Measurements from ENCODE around the gene ERGIC3.

The ERGIC3 gene

DNA sequence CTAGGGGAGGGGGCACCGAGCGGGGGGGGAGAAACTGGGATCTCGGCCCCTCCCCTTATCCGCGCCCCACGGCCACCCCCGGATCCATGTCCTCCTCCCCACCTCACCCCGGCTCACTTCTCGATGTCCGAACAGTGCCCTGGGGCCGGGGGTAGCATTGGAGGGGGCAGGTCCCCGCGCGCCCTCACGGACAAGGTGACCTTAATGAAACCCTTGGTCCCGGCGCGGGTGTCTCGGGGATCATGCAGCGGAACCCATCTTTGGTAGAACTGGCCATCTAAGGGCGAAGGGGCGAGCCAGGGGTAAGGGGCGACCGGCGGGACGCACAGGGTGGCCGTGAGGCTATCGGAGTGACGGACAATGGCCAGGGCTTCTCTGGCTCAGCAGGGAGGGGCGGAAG, 60.1 kb downstream of the ERGIC3 start:
- Histone ChIP-seq H3K27ac (ENCODE audit: poor library complexity, severe bottlenecking) (no peak overlapping the region), H3K27me3 (ENCODE audit: insufficient read depth, poor library complexity, severe bottlenecking) (peaks cover 9% of the 10 kb centered on the region), H3K4me1 (ENCODE audit: insufficient read depth, poor library complexity, severe bottlenecking) (peaks cover 2% of the 10 kb centered on the region), H3K4me3 (ENCODE audit: severe bottlenecking) (peak overlapping the region; percentile 22), H3K36me3 (ENCODE audit: low read depth) (no peaks in the 10 kb centered on the region), H3K9me3 (ENCODE audit: severe bottlenecking) (no peaks in the 10 kb centered on the region)
- ATAC-seq (ENCODE audit: low read depth) = no peak
- DNase-seq (ENCODE audit: low spot score) = peak; percentile 85
- TF ChIP-seq, protein P1, sequence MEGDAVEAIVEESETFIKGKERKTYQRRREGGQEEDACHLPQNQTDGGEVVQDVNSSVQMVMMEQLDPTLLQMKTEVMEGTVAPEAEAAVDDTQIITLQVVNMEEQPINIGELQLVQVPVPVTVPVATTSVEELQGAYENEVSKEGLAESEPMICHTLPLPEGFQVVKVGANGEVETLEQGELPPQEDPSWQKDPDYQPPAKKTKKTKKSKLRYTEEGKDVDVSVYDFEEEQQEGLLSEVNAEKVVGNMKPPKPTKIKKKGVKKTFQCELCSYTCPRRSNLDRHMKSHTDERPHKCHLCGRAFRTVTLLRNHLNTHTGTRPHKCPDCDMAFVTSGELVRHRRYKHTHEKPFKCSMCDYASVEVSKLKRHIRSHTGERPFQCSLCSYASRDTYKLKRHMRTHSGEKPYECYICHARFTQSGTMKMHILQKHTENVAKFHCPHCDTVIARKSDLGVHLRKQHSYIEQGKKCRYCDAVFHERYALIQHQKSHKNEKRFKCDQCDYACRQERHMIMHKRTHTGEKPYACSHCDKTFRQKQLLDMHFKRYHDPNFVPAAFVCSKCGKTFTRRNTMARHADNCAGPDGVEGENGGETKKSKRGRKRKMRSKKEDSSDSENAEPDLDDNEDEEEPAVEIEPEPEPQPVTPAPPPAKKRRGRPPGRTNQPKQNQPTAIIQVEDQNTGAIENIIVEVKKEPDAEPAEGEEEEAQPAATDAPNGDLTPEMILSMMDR (IDR thresholded peaks at IDR 0.05; ENCODE audit: poor library complexity, severe bottlenecking) = no peak

DNA sequence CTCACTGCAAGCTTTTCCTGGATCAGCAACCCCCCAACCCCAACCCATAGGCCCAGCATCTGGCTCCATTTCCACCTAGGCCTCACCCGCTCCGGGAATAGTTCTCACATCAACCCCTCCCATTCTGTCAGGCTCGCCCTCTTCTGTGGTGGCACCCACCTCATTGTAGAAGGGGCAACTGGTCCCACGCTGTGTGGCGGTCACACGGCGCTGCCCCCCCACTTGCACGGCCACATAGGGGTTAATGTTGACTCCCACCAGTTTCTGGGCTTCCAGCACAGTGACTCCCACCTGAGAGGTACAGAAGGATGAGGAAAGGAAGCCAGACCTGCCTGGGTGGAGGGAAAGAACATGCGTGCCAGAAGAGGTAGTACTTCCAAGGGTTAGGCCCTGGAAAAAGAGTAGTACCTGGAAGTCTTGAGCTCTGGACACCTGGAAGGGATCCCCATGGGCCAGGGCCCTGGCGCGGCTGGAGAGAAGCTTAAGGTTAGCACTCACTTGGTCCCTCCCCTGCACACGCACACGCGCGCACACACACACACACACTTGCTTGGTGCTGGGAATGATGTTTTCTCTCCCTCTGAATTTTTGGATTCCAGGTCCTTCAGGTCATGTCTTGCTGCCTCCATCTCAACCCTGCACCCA, 61.1 kb downstream of the ERGIC3 start:
- no peak overlapping the region for H3K27ac ChIP-seq (ENCODE audit: poor library complexity, severe bottlenecking)
- H3K27me3 ChIP-seq (ENCODE audit: insufficient read depth, poor library complexity, severe bottlenecking) = peaks cover 9% of the 10 kb centered on the region
- ATAC-seq (ENCODE audit: low read depth) (no peak), DNase-seq (ENCODE audit: low spot score) (peak; percentile 80)
- no peaks in the 10 kb centered on the region for H3K36me3 ChIP-seq (ENCODE audit: low read depth)
- TF ChIP-seq, protein P1 (IDR thresholded peaks at IDR 0.05; ENCODE audit: poor library complexity, severe bottlenecking) = no peak
- no peaks in the 10 kb centered on the region for H3K9me3 ChIP-seq (ENCODE audit: severe bottlenecking)
- H3K4me3 ChIP-seq (ENCODE audit: severe bottlenecking) = no peak overlapping the region
- H3K4me1 ChIP-seq (ENCODE audit: insufficient read depth, poor library complexity, severe bottlenecking) = peaks cover 12% of the 10 kb centered on the region

DNA sequence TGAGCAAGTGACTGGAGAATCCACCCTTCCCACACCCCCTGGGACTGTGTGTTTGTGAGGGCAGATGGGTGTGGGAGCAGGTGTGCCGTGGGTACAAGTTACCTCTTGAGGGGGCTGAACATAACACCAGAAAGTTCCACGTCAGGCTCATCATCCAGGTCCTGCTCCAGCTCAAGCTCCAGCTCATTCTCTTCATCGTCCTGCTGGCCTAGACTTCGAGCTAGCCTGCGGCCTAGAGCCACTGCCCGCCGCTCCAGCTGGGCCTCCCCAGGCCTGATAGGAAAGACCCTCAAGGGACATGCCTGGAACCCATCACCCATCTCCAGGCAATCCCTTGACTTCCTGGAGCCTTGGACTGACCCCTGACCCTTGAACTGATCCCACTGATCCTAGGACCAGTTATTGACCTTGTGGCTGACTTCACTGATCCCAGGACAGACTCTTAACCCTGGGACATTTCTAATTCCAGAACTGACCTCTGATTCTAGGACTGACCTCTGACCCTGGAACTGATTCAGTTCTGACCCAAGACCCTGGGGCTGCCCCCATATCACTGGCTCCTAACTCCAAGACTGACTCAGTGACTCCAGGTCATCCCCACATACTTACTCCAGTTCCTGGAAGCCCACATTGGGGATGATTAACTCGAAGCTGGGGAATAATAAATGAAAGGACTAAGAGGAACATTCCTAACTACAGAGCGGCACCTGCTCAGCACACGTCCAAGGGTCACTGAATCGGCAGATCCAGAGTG, 62.0 kb downstream of the ERGIC3 start:
- Histone ChIP-seq H3K4me3 (ENCODE audit: severe bottlenecking) (no peak overlapping the region), H3K4me1 (ENCODE audit: insufficient read depth, poor library complexity, severe bottlenecking) (peaks cover 12% of the 10 kb centered on the region), H3K36me3 (ENCODE audit: low read depth) (no peaks in the 10 kb centered on the region), H3K27ac (ENCODE audit: poor library complexity, severe bottlenecking) (no peak overlapping the region), H3K27me3 (ENCODE audit: insufficient read depth, poor library complexity, severe bottlenecking) (peaks cover 9% of the 10 kb centered on the region), H3K9me3 (ENCODE audit: severe bottlenecking) (no peaks in the 10 kb centered on the region)
- ATAC-seq (ENCODE audit: low read depth) = no peak
- DNase-seq (ENCODE audit: low spot score) = peak; percentile 73
- TF ChIP-seq, protein P1 (IDR thresholded peaks at IDR 0.05; ENCODE audit: poor library complexity, severe bottlenecking) = no peak

DNA sequence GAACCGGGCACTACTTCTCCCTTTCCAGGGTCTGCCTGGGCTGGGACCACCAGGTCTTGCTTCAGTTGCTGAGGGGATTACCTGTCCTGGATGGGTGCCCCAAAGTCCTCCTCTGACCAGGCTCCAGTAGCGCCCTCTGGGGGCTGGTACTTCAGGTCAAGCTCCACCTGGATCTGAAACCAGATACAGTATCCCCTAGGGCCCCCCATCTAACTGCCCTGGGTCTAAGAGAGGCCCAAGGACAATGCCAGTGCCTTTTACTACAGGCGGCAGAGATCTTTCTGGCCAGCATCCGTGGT, 62.5 kb downstream of the ERGIC3 start:
- Histone ChIP-seq H3K27me3 (ENCODE audit: insufficient read depth, poor library complexity, severe bottlenecking) (peaks cover 9% of the 10 kb centered on the region), H3K9me3 (ENCODE audit: severe bottlenecking) (no peaks in the 10 kb centered on the region), H3K4me3 (ENCODE audit: severe bottlenecking) (no peak overlapping the region), H3K4me1 (ENCODE audit: insufficient read depth, poor library complexity, severe bottlenecking) (peaks cover 12% of the 10 kb centered on the region), H3K36me3 (ENCODE audit: low read depth) (no peaks in the 10 kb centered on the region), H3K27ac (ENCODE audit: poor library complexity, severe bottlenecking) (no peak overlapping the region)
- DNase-seq (ENCODE audit: low spot score) (peak; percentile 82), ATAC-seq (ENCODE audit: low read depth) (no peak)
- TF ChIP-seq, protein P1 (IDR thresholded peaks at IDR 0.05; ENCODE audit: poor library complexity, severe bottlenecking) = peak; percentile 57

DNA sequence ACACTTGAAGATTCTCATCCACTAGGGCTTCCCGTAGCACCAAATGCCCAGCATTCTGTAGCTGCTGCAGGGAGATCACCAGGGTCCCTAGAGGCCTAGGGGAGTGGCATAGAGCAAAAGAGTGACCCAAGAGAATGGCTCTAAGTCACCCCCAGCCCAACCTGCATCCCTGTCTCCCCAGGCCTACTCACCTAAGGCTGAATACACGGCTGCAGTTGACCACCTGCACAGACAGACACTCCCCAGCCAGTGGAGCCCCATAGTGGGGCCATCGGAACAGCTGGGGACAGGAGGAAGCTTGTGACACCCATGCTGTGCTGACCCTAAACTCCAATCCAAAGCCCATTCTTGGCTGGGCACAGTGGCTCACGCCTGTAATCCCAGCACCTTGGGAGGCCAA, 64.2 kb downstream of the ERGIC3 start:
- Histone ChIP-seq H3K4me3 (ENCODE audit: severe bottlenecking) (no peak overlapping the region), H3K27ac (ENCODE audit: poor library complexity, severe bottlenecking) (no peak overlapping the region), H3K4me1 (ENCODE audit: insufficient read depth, poor library complexity, severe bottlenecking) (peaks cover 12% of the 10 kb centered on the region), H3K36me3 (ENCODE audit: low read depth) (no peaks in the 10 kb centered on the region), H3K9me3 (ENCODE audit: severe bottlenecking) (no peaks in the 10 kb centered on the region), H3K27me3 (ENCODE audit: insufficient read depth, poor library complexity, severe bottlenecking) (peaks cover 2% of the 10 kb centered on the region)
- ATAC-seq (ENCODE audit: low read depth) = no peak
- DNase-seq (ENCODE audit: low spot score) = peak; percentile 71
- TF ChIP-seq, protein P1 (IDR thresholded peaks at IDR 0.05; ENCODE audit: poor library complexity, severe bottlenecking) = no peak
